Heart left ventricle (tissue), 16 donors: ENCODE measurements around the gene TMEM109. TPM values are rescaled to one million over a fixed set of nuclear protein-coding genes. Genes with fewer than 3 reads are reported as not detected.

Experiments used
- ATAC-seq, 4 donors: fragments of 200-7000 bp; cut with Tn5 transposase; one replicate each; pipeline ENCODE4 v1.9.1; 2020 to 2022; ENCODE audit warnings: moderate library complexity in 4 of 4, mild to moderate bottlenecking in 3 of 4, moderate number of reproducible peaks in 1 of 4
- DNase-seq, 5 donors: peaks; one replicate each; pipeline ENCODE4 v3.0.0-alpha.2; 2020
- H3K27ac ChIP-seq, 12 donors: fragments of 200-600 bp; sonication (generic) in 4 of 12; one replicate each; pipeline versions ENCODE4 v1.5.0 to v1.8.0; 2016 to 2022; ENCODE audit warnings: mild to moderate bottlenecking in 2 of 12
- H3K27me3 ChIP-seq, 9 donors: fragments of 200-600 bp; sonication (generic) in 2 of 9; one replicate each; pipeline versions ENCODE4 v1.5.1 to v1.8.0; 2016 to 2022; ENCODE audit warnings: mild to moderate bottlenecking in 3 of 9
- H3K36me3 ChIP-seq, 9 donors: fragments of 200-600 bp; sonication (generic) in 2 of 9; one replicate each; pipeline versions ENCODE4 v1.5.0 to v1.8.0; 2018 to 2022; ENCODE audit warnings: mild to moderate bottlenecking in 2 of 9
- H3K4me1 ChIP-seq, 12 donors: fragments of 200-600 bp; sonication (generic) in 4 of 12; one replicate each; pipeline versions ENCODE4 v1.5.0 to v1.8.0; 2016 to 2022; ENCODE audit warnings: mild to moderate bottlenecking in 3 of 12
- H3K4me3 ChIP-seq, 12 donors: fragments of 200-600 bp; sonication (generic) in 4 of 12; one replicate each; pipeline versions ENCODE4 v1.5.0 to v1.8.0; 2017 to 2022; ENCODE audit warnings: mild to moderate bottlenecking in 9 of 12, moderate library complexity in 4 of 12
- H3K9me3 ChIP-seq, 12 donors: fragments of 200-600 bp; sonication (generic) in 4 of 12; one replicate each; pipeline versions ENCODE4 v1.5.0 to v1.8.0; 2016 to 2022; ENCODE audit warnings: mild to moderate bottlenecking in 1 of 12
- CTCF ChIP-seq, 12 donors: fragments of 200-600 bp; sonication (generic) in 4 of 12; IDR thresholded peaks; one replicate each; pipeline versions ENCODE4 v1.5.0 to v1.8.0; 2018 to 2022; ENCODE audit warnings: antibody characterized with exemption in 12 of 12, mild to moderate bottlenecking in 5 of 12
- POLR2A ChIP-seq, 2 donors: fragments of 450-650 bp; IDR thresholded peaks; one replicate each; pipeline ENCODE4 v1.6.1; 2017; ENCODE audit warnings: antibody characterized with exemption in 2 of 2, mild to moderate bottlenecking in 2 of 2, moderate library complexity in 2 of 2
- WGBS, 4 donors: extraction: QIAGEN DNeasy Blood & Tissue Kit in 2 of 4; methylation state at CpG; one replicate each; pipeline versions ENCODE4 v1.1.5 to v1.1.7; 2013 to 2018; 5-methylcytosine and 5-hydroxymethylcytosine counted together
- intact Hi-C, 10 donors: fragments of 100-400 bp; cut with DNase I; formaldehyde crosslinking; loops; one replicate each; pipeline versions ENCODE4 v1.11.1 to v1.14.2; 2022
- polyA plus RNA-seq, 2 donors: library from polyadenylated mRNA; stranded (reverse); fragments of 200-250 nt; gene quantifications; one replicate each; pipeline ENCODE4 v1.2.3, GENCODE V29; 2013
- total RNA-seq, 9 donors: library from RNA; depleted of rRNA in 2 of 9; stranded (reverse); fragments of >200 nt in 2 of 9; fragmentation: NEBNext Ultra II Directional in 3 of 9; extraction: Animal tissue kit (Norgen Biotek cat#: 25700) in 3 of 9; gene quantifications; one replicate each; pipeline versions ENCODE4 v1.1.0 to v1.2.4, GENCODE V29; 2016 to 2023
- donor health status: ischemic (EF 13 %, LVEDD 7.1; RV severe dilation, severe dysfunction).
- donor health status: healthy with polysubstance abuse.
- donor health status: DM: no; HTN: yes; CAD: no.
- donor health status: DM: no; HTN: no; CAD: no.
- donor health status: ischemic (EF 25% LVEDD 6.9; RV normal size, moderate dysfunction).
- donor health status: ischemic (EF 25% LVEDD 5.7; RV mildly dilated, moderate dysfunction).
- donor health status: healthy.
- donor health status: DM: yes; HTN: yes; CAD: no.
- donor health status: ischemic (EF 35%, LVEDD 5.7; RV mildly dilated, moderate dysfunction).
- donor health status: nonischemic (EF 11% LVEDD 7.7; RV severe dilation, severe dysfunction).
- donor health status: DM: yes; HTN: yes; CAD: no.
- donor health status: PGD.
- donor health status: ischemic (EF 29% LVEDD 5.4; RV normal size, mild dysfunction).
- donor health status: nonischemic (EF 23%, LVEDD 6.1; RV moderate dilation, normal function).

TMEM109 gene
- total and polyA plus RNA-seq, 11 donors: 71.8 to 131 (median 96.3) TPM

GRCh38 chr11:60889869-60890311 is 24.1 kb upstream of the TMEM109 start:
- H3K4me1 ChIP-seq: peaks cover 0 to 23% (median 12%) of the 10 kb centered on the region in 12 donors
- H3K27ac ChIP-seq: peak overlapping the region in 11 of 12 donors; percentile 1 to 64 (median 52)
- no peak for DNase-seq
- H3K27me3 ChIP-seq: no peaks in the 10 kb centered on the region
- ATAC-seq: peak in 1 of 4 donors; percentile 7
- TF ChIP-seq POLR2A (IDR thresholded peaks at IDR 0.05) (no peak), CTCF (IDR thresholded peaks at IDR 0.05) (no peak)
- WGBS, 4 donors: 58 to 64% (median 62%) methylated on average over 6 of the region's 6 CpGs
- no peaks in the 10 kb centered on the region for H3K9me3 ChIP-seq
- H3K4me3 ChIP-seq: no peak overlapping the region
- intact Hi-C loops: loop anchor here in 4 of 10 donors (2.0 kb wide), 4 partner anchors 55 to 115 kb away; no protein-coding TSS in a partner anchor
- peaks cover 0 to 40% (median 35%) of the 10 kb centered on the region in 9 donors for H3K36me3 ChIP-seq

GRCh38 chr11:60890696-60891095 is 23.3 kb upstream of the TMEM109 start:
- no peak for TF ChIP-seq POLR2A (IDR thresholded peaks at IDR 0.05)
- TF ChIP-seq CTCF (IDR thresholded peaks at IDR 0.05): no peak
- intact Hi-C loops: loop anchor here in 1 of 10 donors (2.0 kb wide), 1 partner anchor 56 kb away; no protein-coding TSS in a partner anchor

GRCh38 chr11:60891103-60891741 is 22.7 kb upstream of the TMEM109 start:
- Histone ChIP-seq H3K4me3 (no peak overlapping the region), H3K4me1 (peaks cover 0 to 23% (median 12%) of the 10 kb centered on the region in 12 donors), H3K9me3 (no peaks in the 10 kb centered on the region), H3K36me3 (peaks cover 0 to 53% (median 48%) of the 10 kb centered on the region in 9 donors), H3K27ac (peak overlapping the region in 11 of 12 donors; percentile 20 to 59 (median 49)), H3K27me3 (no peaks in the 10 kb centered on the region)
- 66 to 71% (median 69%) methylated on average over 7 of the region's 7 CpGs for WGBS, 4 donors
- ATAC-seq (peak in 3 of 4 donors; percentile 8 to 38 (median 32)), DNase-seq (peak in 3 of 5 donors; percentile 60 to 74 (median 64))
- intact Hi-C loops: loop anchor here in 1 of 10 donors (2.0 kb wide), 1 partner anchor 56 kb away; no protein-coding TSS in a partner anchor
- TF ChIP-seq POLR2A (IDR thresholded peaks at IDR 0.05) (no peak), CTCF (IDR thresholded peaks at IDR 0.05) (no peak)

More at GRCh38 chr11:60890696-60891095, 23.3 kb upstream of the TMEM109 start:
- no peak overlapping the region for H3K4me3 ChIP-seq
- H3K27me3 ChIP-seq: no peaks in the 10 kb centered on the region
- no peaks in the 10 kb centered on the region for H3K9me3 ChIP-seq
- H3K27ac ChIP-seq: peak overlapping the region in 9 of 12 donors; percentile 49 to 64 (median 54)
- WGBS, 4 donors: 22 to 56% (median 55%) methylated on average over 5 of the region's 5 CpGs
- ATAC-seq (peak; percentile 42 to 89 (median 62)), DNase-seq (peak in 1 of 5 donors; percentile 63)
- peaks cover 0 to 23% (median 12%) of the 10 kb centered on the region in 12 donors for H3K4me1 ChIP-seq
- H3K36me3 ChIP-seq: peaks cover 0 to 48% (median 43%) of the 10 kb centered on the region in 9 donors

- no peak for TF ChIP-seq CTCF (IDR thresholded peaks at IDR 0.05)
- no peak for TF ChIP-seq POLR2A (IDR thresholded peaks at IDR 0.05)
- Histone ChIP-seq H3K36me3 (peaks cover 4 to 91% (median 83%) of the 10 kb centered on the region in 9 donors), H3K9me3 (no peaks in the 10 kb centered on the region), H3K27me3 (no peaks in the 10 kb centered on the region), H3K4me1 (peaks cover 0 to 15% (median 4%) of the 10 kb centered on the region in 12 donors), H3K27ac (no peak overlapping the region), H3K4me3 (no peak overlapping the region)
- 89 to 91% (median 90%) methylated on average over 5 of the region's 5 CpGs for WGBS, 4 donors
- DNase-seq (no peak), ATAC-seq (no peak)
- intact Hi-C loops: loop anchor here in 8 of 10 donors (5.0 kb wide), 4 partner anchors 63 to 123 kb away; no protein-coding TSS in a partner anchor
Measured at GRCh38 chr11:60895687-60896086, 18.3 kb upstream of the TMEM109 start.
